Ascending aorta (tissue), 2 donors: Measurements from ENCODE around the gene HS1BP3. TPM values are rescaled to one million over a fixed set of nuclear protein-coding genes. Genes with fewer than 3 reads are reported as not detected.

Source experiments
- DNase-seq, 2 donors: peaks; one replicate each; pipeline ENCODE4 v3.0.0-alpha.2; 2019; ENCODE audit warnings: low spot score in 2 of 2
- H3K27ac ChIP-seq, 2 donors: fragments of 200-600 bp; sonication (generic); one replicate each; pipeline ENCODE4 v1.5.1; 2016 to 2017; ENCODE audit warnings: mild to moderate bottlenecking in 1 of 2
- H3K27me3 ChIP-seq: fragments of 200-600 bp; sonication (generic); one replicate; pipeline ENCODE4 v1.5.1; 2017
- H3K36me3 ChIP-seq, 2 donors: fragments of 200-600 bp; sonication (generic); one replicate each; pipeline ENCODE4 v1.5.1; 2016
- H3K4me1 ChIP-seq, 2 donors: fragments of 200-600 bp; sonication (generic); one replicate each; pipeline ENCODE4 v1.5.1; 2016 to 2017; ENCODE audit warnings: mild to moderate bottlenecking in 1 of 2
- H3K4me3 ChIP-seq, 2 donors: fragments of 200-600 bp; sonication (generic); one replicate each; pipeline ENCODE4 v1.5.1; 2016 to 2017; ENCODE audit warnings: mild to moderate bottlenecking in 1 of 2
- H3K9me3 ChIP-seq, 2 donors: fragments of 200-600 bp; sonication (generic); one replicate each; pipeline ENCODE4 v1.5.1; 2016
- intact Hi-C: fragments of 100-400 bp; cut with DNase I; formaldehyde crosslinking; loops from one replicate; pipeline ENCODE4 v1.15.1; 2023
- total RNA-seq: library from RNA; depleted of rRNA; stranded (reverse); fragments of >200 nt; gene quantifications from one replicate; pipeline ENCODE4 v1.1.0, GENCODE V29; 2016
- TF ChIP-seq, protein P1 (sequence below), 3 experiments: fragments of 200-600 bp in 2 of 3; fragments of 450-650 bp in 1 of 3; sonication (generic) in 2 of 3; IDR thresholded peaks; one replicate each; pipeline ENCODE4 v1.5.1; 2016 to 2019; ENCODE audit warnings: antibody characterized with exemption in 3 of 3, mild to moderate bottlenecking in 1 of 3, moderate library complexity in 1 of 3

HS1BP3 gene
- total RNA-seq, 1 donor from 2014 or later = 40.0 TPM

- H3K4me3 ChIP-seq = no peak overlapping the region
- intact Hi-C loops = no loop called here
- no peaks in the 10 kb centered on the region for H3K36me3 ChIP-seq
- peak overlapping the region in 1 of 2 donors; percentile 1 for H3K27ac ChIP-seq
- H3K9me3 ChIP-seq = no peaks in the 10 kb centered on the region
- TF ChIP-seq, protein P1, sequence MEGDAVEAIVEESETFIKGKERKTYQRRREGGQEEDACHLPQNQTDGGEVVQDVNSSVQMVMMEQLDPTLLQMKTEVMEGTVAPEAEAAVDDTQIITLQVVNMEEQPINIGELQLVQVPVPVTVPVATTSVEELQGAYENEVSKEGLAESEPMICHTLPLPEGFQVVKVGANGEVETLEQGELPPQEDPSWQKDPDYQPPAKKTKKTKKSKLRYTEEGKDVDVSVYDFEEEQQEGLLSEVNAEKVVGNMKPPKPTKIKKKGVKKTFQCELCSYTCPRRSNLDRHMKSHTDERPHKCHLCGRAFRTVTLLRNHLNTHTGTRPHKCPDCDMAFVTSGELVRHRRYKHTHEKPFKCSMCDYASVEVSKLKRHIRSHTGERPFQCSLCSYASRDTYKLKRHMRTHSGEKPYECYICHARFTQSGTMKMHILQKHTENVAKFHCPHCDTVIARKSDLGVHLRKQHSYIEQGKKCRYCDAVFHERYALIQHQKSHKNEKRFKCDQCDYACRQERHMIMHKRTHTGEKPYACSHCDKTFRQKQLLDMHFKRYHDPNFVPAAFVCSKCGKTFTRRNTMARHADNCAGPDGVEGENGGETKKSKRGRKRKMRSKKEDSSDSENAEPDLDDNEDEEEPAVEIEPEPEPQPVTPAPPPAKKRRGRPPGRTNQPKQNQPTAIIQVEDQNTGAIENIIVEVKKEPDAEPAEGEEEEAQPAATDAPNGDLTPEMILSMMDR (IDR thresholded peaks at IDR 0.05) = no peak
- DNase-seq = no peak
- peaks cover 3 to 6% of the 10 kb centered on the region in 2 donors for H3K4me1 ChIP-seq
- no peaks in the 10 kb centered on the region for H3K27me3 ChIP-seq
Observed at GRCh38 chr2:20571231-20571630, 79.7 kb downstream of the HS1BP3 start.

DNA sequence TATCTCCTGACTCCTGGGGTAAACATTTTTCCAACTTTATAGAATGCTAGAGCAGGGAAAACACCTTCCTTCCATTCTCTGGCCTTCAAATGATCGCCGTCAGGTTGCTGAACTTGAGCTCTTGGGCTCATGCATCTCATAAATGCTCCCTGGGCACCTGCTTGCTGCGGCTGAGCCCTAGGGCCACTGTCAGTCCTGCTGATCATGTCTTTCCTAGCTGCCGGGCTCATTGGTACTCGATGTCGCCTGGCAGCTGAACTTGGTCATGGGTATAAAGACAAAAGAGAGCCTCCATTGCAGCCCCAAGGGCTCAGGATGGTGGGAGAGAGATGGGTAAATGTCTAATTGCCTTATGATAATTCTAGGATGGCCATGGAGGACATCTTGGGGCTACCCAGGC, 80.6 kb downstream of the HS1BP3 start:
- H3K4me1 ChIP-seq = peaks cover 3 to 8% of the 10 kb centered on the region in 2 donors
- H3K36me3 ChIP-seq = no peaks in the 10 kb centered on the region
- no peaks in the 10 kb centered on the region for H3K27me3 ChIP-seq
- peak overlapping the region in 1 of 2 donors; percentile 75 for H3K27ac ChIP-seq
- no peaks in the 10 kb centered on the region for H3K9me3 ChIP-seq
- TF ChIP-seq, protein P1 (IDR thresholded peaks at IDR 0.05) = no peak
- DNase-seq = no peak
- intact Hi-C loops = no loop called here
- no peak overlapping the region for H3K4me3 ChIP-seq

- H3K36me3 ChIP-seq = no peaks in the 10 kb centered on the region
- H3K9me3 ChIP-seq = no peaks in the 10 kb centered on the region
- intact Hi-C loops = no loop called here
- H3K27ac ChIP-seq = peak overlapping the region; percentile 68 to 75
- H3K27me3 ChIP-seq = no peaks in the 10 kb centered on the region
- H3K4me3 ChIP-seq = no peak overlapping the region
- DNase-seq = no peak
- H3K4me1 ChIP-seq = peaks cover 3 to 8% of the 10 kb centered on the region in 2 donors
- TF ChIP-seq, protein P1 (IDR thresholded peaks at IDR 0.05) = no peak
Observed at GRCh38 chr2:20569464-20570223, 81.3 kb downstream of the HS1BP3 start.

- no peak overlapping the region for H3K4me3 ChIP-seq
- no peak for DNase-seq
- no peaks in the 10 kb centered on the region for H3K36me3 ChIP-seq
- H3K27ac ChIP-seq = peak overlapping the region; percentile 64 to 75
- H3K4me1 ChIP-seq = peaks cover 3 to 8% of the 10 kb centered on the region in 2 donors
- no peaks in the 10 kb centered on the region for H3K27me3 ChIP-seq
- intact Hi-C loops = no loop called here
- TF ChIP-seq, protein P1 (IDR thresholded peaks at IDR 0.05) = no peak
- no peaks in the 10 kb centered on the region for H3K9me3 ChIP-seq
Observed at GRCh38 chr2:20568501-20569463, 82.1 kb downstream of the HS1BP3 start.

- peak overlapping the region; percentile 64 to 75 for H3K27ac ChIP-seq
- no peak for DNase-seq
- intact Hi-C loops = no loop called here
- no peak overlapping the region for H3K4me3 ChIP-seq
- no peaks in the 10 kb centered on the region for H3K9me3 ChIP-seq
- peaks cover 3 to 8% of the 10 kb centered on the region in 2 donors for H3K4me1 ChIP-seq
- H3K27me3 ChIP-seq = no peaks in the 10 kb centered on the region
- TF ChIP-seq, protein P1 (IDR thresholded peaks at IDR 0.05) = no peak
- no peaks in the 10 kb centered on the region for H3K36me3 ChIP-seq
Observed at GRCh38 chr2:20567926-20568179, 83.0 kb downstream of the HS1BP3 start.

Other genes with a start within 250 kb of the HS1BP3 start
- gene RHOB, start 204.0 kb downstream of the HS1BP3 start, total RNA-seq = 3,143 TPM
- gene GDF7, start 16.0 kb upstream of the HS1BP3 start, total RNA-seq = 11.6 TPM
- 15.6 TPM for gene LDAH, start 172.0 kb upstream of the HS1BP3 start, total RNA-seq